Measurements from ENCODE around the gene MPDU1. TPM values are rescaled to one million over a fixed set of nuclear protein-coding genes. Genes with fewer than 3 reads are reported as not detected.

MPDU1 gene
- total and polyA plus RNA-seq, 2 of the 4 experiments (the other 2 are of a cell fraction): 135 to 149 TPM

- no peak for TF ChIP-seq NFE2L2 (IDR thresholded peaks at IDR 0.05; ENCODE audit: low read depth, low read length)
- no peak for TF ChIP-seq POLR2A (IDR thresholded peaks at IDR 0.05; ENCODE audit: low read depth, low read length)
- no peak for TF ChIP-seq CEBPB (IDR thresholded peaks at IDR 0.05; ENCODE audit: low read depth, low read length)
Measured at GRCh38 chr17:7586673-7587419, 3.2 kb downstream of the MPDU1 start (continued).

- intact Hi-C loops (cut with micrococcal nuclease) (loop anchor here (1.0 to 2.0 kb wide), 2 partner anchors 101 to 307 kb away; partner anchors contain the start of genes SLC2A4 and WRAP53), dilution Hi-C loops (cut with HindIII; ENCODE audit: low sequenced_read_pairs, unreplicated experiment) (no loop called here), in situ Hi-C loops (cut with MboI; ENCODE audit: low sequenced_read_pairs) (no loop called here)
- Histone ChIP-seq H3K27me3 (ENCODE audit: control insufficient read depth, insufficient read depth, low read length) (no peaks in the 10 kb centered on the region), H2AFZ (replicated peaks; ENCODE audit: low read length, poor library complexity) (peak overlapping the region; percentile 73), H3K79me1 (ENCODE audit: low read depth in 1 of 2, low read length in 2 of 2) (peaks cover 21 to 77% of the 10 kb centered on the region in 2 experiments), H4K20me1 (ENCODE audit: insufficient read depth, low read length) (peaks cover 15% of the 10 kb centered on the region), H4K91ac (ENCODE audit: insufficient read depth, low read depth, low read length) (peak overlapping the region; percentile 71), H3K9me3 (ENCODE audit: control insufficient read depth, insufficient read depth, low read length) (no peaks in the 10 kb centered on the region), H3K4me2 (ENCODE audit: low read depth, low read length) (peak overlapping the region; percentile 36), H2AK5ac (ENCODE audit: low read depth, low read length) (peak overlapping the region; percentile 76), H2BK20ac (ENCODE audit: low read depth, low read length) (peak overlapping the region; percentile 9; the same call in 1 of the 2 replicates), H3K4me3 (ENCODE audit: insufficient read depth, low read depth, low read length) (no peak overlapping the region), H3K27ac (ENCODE audit: insufficient read depth, low read length) (peak overlapping the region; percentile 82), H3K14ac (replicated peaks; ENCODE audit: low read depth, low read length) (peak overlapping the region; percentile 78), H4K8ac (ENCODE audit: low read depth in 2 of 2, low read length in 2 of 2) (peak overlapping the region; percentile 20 to 87; a peak in 3 of 4 replicates), H2AK9ac (replicated peaks; ENCODE audit: low read depth, low read length, poor library complexity) (peak overlapping the region; percentile 96), H3K36me3 (ENCODE audit: control insufficient read depth, insufficient read depth, low read length) (peaks cover 29% of the 10 kb centered on the region), H2BK15ac (ENCODE audit: low read depth, low read length) (peak overlapping the region; percentile 64; the same call in 2 of the 3 replicates), H4K5ac (ENCODE audit: low read depth, low read length) (peak overlapping the region; percentile 35; the same call in 1 of the 2 replicates), H3K9me1 (ENCODE audit: insufficient read depth, low read length) (peaks cover 18% of the 10 kb centered on the region), H3K56ac (ENCODE audit: extremely low read depth, insufficient read depth, low read length) (peak overlapping the region; percentile 60), H2BK5ac (ENCODE audit: low read depth, low read length, poor library complexity, severe bottlenecking) (peak overlapping the region; percentile 90), H3K4ac (ENCODE audit: low read depth, low read length) (peak overlapping the region; percentile 90), H3K9ac (ENCODE audit: low read depth, low read length) (peak overlapping the region; percentile 13; the same call in 1 of the 2 replicates), H2BK120ac (ENCODE audit: low read depth, low read length) (peak overlapping the region; percentile 35; the same call in 1 of the 2 replicates), H3K23ac (ENCODE audit: low read depth, low read length) (peak overlapping the region; percentile 88), H3K4me1 (ENCODE audit: control insufficient read depth, insufficient read depth, low read length) (peaks cover 42% of the 10 kb centered on the region), H3K18ac (ENCODE audit: low read depth, low read length) (no peak overlapping the region)
- ATAC-seq (ENCODE audit: low read depth) (peak; percentile 52), DNase-seq (peak; percentile 98)
- CTCF ChIA-PET: interaction anchor here (0.9 kb wide), 1 partner anchor 27 kb away, joined by 4 read pairs; no protein-coding TSS in a partner anchor
- POLR2A ChIA-PET (ENCODE audit: unreplicated experiment): interaction anchor here (1.4 kb wide), 1 partner anchor 11 kb away, joined by 4 read pairs; no protein-coding TSS in a partner anchor
- WGBS, 2 experiments (ENCODE audit: extremely low coverage in 2 of 2, insufficient read length in 1 of 2): 7% methylated on average over 4 of the region's 12 CpGs; no CpG with 5 or more reads in 1 of the 2 experiments
- TF ChIP-seq RAD21 (IDR thresholded peaks at IDR 0.05; ENCODE audit: low read length): peak; percentile 35
- TF ChIP-seq POLR2A (IDR thresholded peaks at IDR 0.05; ENCODE audit: low read depth, low read length): 0 out of 2 replicates have a peak, but pooled peaks have one; percentile 46
- peak; percentile 63 for TF ChIP-seq RCOR1 (IDR thresholded peaks at IDR 0.05; ENCODE audit: insufficient replicate concordance, low read length)
- TF ChIP-seq CTCF (conservative IDR thresholded peaks at IDR 0.05; ENCODE audit: low read depth, low read length): peak; percentile 27; the same call in 1 of the 2 replicates
- peak; percentile 54; the same call in 1 of the 2 replicates for TF ChIP-seq FOS (IDR thresholded peaks at IDR 0.05; ENCODE audit: low read depth, low read length)
- no peak for TF ChIP-seq NFE2L2 (IDR thresholded peaks at IDR 0.05; ENCODE audit: low read depth, low read length)
- TF ChIP-seq MAZ (IDR thresholded peaks at IDR 0.05; ENCODE audit: borderline replicate concordance, low read depth, low read length): peak; percentile 63
- TF ChIP-seq USF2 (IDR thresholded peaks at IDR 0.05; ENCODE audit: low read depth, low read length): no peak
- BruUV-seq (replicated peaks): no TSS peak
Measured at GRCh38 chr17:7587420-7588151, 3.9 kb downstream of the MPDU1 start.

All from IMR-90 (cell line).